A673 (cell line): Measurements from ENCODE around the gene U2AF1L4.

Experiments used
- CTCF ChIP-seq: fragments of 300-800, 200-600 bp; sonication (generic); conservative IDR thresholded peaks from 2 replicates; pipeline ENCODE4 v1.5.1; 2017; ENCODE audit warnings: low read depth, mild to moderate bottlenecking, antibody characterized with exemption, low read length, moderate library complexity, mixed read lengths
- EZH2 ChIP-seq: fragments of 200-600 bp; sonication (generic); IDR thresholded peaks from 2 replicates; pipeline ENCODE4 v1.6.1; 2017; ENCODE audit warnings: borderline replicate concordance, low read depth, mild to moderate bottlenecking, mixed read lengths, antibody characterized with exemption, low read length; ENCODE audit not compliant: poor library complexity, severe bottlenecking

DNA sequence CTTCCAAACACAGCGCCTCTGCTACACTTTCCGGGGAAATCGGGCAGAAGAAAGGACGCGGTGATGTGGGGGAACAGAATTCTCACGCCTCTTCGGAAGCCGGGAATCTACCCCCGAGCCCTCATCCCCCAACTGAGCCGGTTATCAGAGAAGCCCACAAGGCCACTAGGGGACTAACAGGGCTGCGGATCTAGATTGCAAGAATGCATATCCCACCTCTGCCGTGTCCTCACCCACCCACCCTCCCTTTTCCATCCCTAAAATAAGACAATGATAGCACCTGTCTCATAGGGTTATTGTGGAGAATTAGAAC, 4.1 kb downstream of the U2AF1L4 start:
- TF ChIP-seq CTCF (no peak), EZH2 (no peak)
